Esophagus squamous epithelium (tissue), 4 donors: ENCODE results near the gene ADPRHL1.

Experiments used
- POLR2A ChIP-seq, 4 donors: fragments of 450-650 bp; IDR thresholded peaks; one replicate each; pipeline ENCODE4 v1.6.1; 2017; ENCODE audit warnings: antibody characterized with exemption in 4 of 4, mild to moderate bottlenecking in 4 of 4, moderate library complexity in 3 of 4
- TF ChIP-seq, protein P1 (sequence below), 6 experiments: fragments of 450-650 bp in 4 of 6; fragments of 200-600 bp in 2 of 6; sonication (generic) in 2 of 6; IDR thresholded peaks; one replicate each; pipeline ENCODE4 v1.5.1; 2016 to 2019; ENCODE audit warnings: antibody characterized with exemption in 6 of 6, mild to moderate bottlenecking in 4 of 6, moderate library complexity in 4 of 6

DNA sequence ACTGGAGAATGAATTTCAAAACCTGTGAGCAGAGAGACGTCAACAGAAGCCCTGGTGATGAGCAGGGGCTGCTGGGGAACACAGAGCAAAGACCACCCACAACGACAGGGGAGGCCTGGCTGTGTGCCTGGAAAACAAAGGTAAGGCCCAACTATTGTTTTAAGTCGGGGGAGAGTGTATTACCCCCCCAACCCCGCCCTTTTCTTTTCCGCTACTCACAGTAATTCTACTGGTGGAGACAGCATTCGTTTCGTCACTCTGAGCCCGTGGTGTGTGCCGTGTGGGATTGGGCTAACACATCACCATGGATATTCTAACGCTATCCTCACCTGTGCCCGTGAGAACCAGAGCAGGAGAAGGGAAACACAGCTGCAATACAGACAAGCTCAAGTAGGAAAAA lies 18.6 kb upstream of the ADPRHL1 start:
- TF ChIP-seq, protein P1, sequence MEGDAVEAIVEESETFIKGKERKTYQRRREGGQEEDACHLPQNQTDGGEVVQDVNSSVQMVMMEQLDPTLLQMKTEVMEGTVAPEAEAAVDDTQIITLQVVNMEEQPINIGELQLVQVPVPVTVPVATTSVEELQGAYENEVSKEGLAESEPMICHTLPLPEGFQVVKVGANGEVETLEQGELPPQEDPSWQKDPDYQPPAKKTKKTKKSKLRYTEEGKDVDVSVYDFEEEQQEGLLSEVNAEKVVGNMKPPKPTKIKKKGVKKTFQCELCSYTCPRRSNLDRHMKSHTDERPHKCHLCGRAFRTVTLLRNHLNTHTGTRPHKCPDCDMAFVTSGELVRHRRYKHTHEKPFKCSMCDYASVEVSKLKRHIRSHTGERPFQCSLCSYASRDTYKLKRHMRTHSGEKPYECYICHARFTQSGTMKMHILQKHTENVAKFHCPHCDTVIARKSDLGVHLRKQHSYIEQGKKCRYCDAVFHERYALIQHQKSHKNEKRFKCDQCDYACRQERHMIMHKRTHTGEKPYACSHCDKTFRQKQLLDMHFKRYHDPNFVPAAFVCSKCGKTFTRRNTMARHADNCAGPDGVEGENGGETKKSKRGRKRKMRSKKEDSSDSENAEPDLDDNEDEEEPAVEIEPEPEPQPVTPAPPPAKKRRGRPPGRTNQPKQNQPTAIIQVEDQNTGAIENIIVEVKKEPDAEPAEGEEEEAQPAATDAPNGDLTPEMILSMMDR (IDR thresholded peaks at IDR 0.05) = no peak
- TF ChIP-seq POLR2A (IDR thresholded peaks at IDR 0.05) = no peak
